PFSK-1 (cell line): ENCODE measurements around the gene COL18A1.

ENCODE experiments used
- FOXP2 ChIP-seq: optimal IDR thresholded peaks from 2 replicates; pipeline ENCODE3; 2011; ENCODE audit warnings: borderline replicate concordance, control low read depth, inconsistent platforms; ENCODE audit not compliant: insufficient read depth; ENCODE audit errors: extremely low read length, extremely low read depth
- POLR2AphosphoS5 ChIP-seq: IDR thresholded peaks from 2 replicates; pipeline ENCODE4 v1.6.1; 2012; ENCODE audit warnings: low read depth, mild to moderate bottlenecking, control low read depth, low read length, moderate library complexity
- SIN3A ChIP-seq: IDR thresholded peaks from 2 replicates; pipeline ENCODE4 v1.6.1; 2012; ENCODE audit warnings: mild to moderate bottlenecking, low read length, moderate library complexity, borderline replicate concordance; ENCODE audit not compliant: insufficient read depth
- TAF1 ChIP-seq: IDR thresholded peaks from 2 replicates; pipeline ENCODE4 v1.6.1; 2012; ENCODE audit warnings: low read length, control low read depth, borderline replicate concordance; ENCODE audit not compliant: insufficient read depth
- TF ChIP-seq, protein P1 (sequence below), 2 experiments: IDR thresholded peaks; 2 replicates each; pipeline versions ENCODE4 v1.6.1 to v1.8.0; 2011 to 2012; ENCODE audit warnings: low read depth in 2 of 2, low read length in 2 of 2, control low read depth in 1 of 2, inconsistent platforms in 1 of 2, mild to moderate bottlenecking in 1 of 2, moderate library complexity in 1 of 2; ENCODE audit not compliant: insufficient read depth in 1 of 2

The COL18A1 gene

DNA sequence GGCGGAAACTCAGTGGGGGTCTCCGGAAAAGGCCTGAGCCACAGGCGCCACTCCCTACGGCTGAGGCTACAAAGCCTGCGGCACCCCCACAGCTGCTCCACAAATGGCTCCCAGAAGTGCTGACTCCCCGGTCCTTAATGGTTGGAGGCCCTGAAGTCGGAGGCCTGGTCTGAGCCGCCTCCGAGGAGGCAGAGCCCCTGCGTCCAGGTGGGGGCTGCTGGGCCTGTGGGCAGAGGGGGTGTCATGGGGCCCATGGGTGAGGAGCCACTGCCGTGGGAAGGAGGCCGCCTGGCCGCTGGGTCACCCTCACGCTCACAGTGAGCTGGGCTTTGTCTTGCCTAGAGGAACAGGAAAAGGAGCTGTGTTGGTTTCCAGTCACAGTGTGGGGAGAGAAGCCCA is 12.4 kb upstream of the COL18A1 start:
- TF ChIP-seq POLR2AphosphoS5 (no peak), FOXP2 (no peak), TAF1 (no peak), SIN3A (no peak)
- TF ChIP-seq, protein P1, sequence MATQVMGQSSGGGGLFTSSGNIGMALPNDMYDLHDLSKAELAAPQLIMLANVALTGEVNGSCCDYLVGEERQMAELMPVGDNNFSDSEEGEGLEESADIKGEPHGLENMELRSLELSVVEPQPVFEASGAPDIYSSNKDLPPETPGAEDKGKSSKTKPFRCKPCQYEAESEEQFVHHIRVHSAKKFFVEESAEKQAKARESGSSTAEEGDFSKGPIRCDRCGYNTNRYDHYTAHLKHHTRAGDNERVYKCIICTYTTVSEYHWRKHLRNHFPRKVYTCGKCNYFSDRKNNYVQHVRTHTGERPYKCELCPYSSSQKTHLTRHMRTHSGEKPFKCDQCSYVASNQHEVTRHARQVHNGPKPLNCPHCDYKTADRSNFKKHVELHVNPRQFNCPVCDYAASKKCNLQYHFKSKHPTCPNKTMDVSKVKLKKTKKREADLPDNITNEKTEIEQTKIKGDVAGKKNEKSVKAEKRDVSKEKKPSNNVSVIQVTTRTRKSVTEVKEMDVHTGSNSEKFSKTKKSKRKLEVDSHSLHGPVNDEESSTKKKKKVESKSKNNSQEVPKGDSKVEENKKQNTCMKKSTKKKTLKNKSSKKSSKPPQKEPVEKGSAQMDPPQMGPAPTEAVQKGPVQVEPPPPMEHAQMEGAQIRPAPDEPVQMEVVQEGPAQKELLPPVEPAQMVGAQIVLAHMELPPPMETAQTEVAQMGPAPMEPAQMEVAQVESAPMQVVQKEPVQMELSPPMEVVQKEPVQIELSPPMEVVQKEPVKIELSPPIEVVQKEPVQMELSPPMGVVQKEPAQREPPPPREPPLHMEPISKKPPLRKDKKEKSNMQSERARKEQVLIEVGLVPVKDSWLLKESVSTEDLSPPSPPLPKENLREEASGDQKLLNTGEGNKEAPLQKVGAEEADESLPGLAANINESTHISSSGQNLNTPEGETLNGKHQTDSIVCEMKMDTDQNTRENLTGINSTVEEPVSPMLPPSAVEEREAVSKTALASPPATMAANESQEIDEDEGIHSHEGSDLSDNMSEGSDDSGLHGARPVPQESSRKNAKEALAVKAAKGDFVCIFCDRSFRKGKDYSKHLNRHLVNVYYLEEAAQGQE (IDR thresholded peaks at IDR 0.05; ENCODE audit: insufficient read depth in 1 of 2, low read depth in 2 of 2, low read length in 2 of 2), result no peak

DNA sequence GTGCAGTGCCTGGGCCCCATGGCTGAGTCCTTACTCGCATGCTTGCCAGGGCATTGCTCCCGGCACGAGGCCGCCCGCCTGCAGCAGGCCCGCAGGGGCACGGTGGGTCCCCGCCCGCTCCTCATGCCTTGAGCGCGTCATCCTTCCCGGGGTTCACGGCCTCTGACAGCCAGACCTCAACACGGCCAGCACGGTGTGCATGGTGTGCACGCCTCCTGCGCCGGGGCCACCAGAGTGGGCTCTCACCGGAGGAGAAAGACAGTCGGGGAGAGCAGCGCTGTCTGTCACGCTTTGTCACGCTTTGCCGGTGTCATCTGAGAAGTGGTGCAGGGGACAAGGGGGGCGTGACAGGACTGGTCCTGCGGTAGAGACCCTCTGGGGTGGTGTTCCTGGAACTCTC is 11.9 kb upstream of the COL18A1 start:
- TF ChIP-seq TAF1 (no peak), SIN3A (no peak), POLR2AphosphoS5 (no peak), FOXP2 (no peak)
- TF ChIP-seq, protein P1 (IDR thresholded peaks at IDR 0.05; ENCODE audit: insufficient read depth in 1 of 2, low read depth in 2 of 2, low read length in 2 of 2), result no peak

DNA sequence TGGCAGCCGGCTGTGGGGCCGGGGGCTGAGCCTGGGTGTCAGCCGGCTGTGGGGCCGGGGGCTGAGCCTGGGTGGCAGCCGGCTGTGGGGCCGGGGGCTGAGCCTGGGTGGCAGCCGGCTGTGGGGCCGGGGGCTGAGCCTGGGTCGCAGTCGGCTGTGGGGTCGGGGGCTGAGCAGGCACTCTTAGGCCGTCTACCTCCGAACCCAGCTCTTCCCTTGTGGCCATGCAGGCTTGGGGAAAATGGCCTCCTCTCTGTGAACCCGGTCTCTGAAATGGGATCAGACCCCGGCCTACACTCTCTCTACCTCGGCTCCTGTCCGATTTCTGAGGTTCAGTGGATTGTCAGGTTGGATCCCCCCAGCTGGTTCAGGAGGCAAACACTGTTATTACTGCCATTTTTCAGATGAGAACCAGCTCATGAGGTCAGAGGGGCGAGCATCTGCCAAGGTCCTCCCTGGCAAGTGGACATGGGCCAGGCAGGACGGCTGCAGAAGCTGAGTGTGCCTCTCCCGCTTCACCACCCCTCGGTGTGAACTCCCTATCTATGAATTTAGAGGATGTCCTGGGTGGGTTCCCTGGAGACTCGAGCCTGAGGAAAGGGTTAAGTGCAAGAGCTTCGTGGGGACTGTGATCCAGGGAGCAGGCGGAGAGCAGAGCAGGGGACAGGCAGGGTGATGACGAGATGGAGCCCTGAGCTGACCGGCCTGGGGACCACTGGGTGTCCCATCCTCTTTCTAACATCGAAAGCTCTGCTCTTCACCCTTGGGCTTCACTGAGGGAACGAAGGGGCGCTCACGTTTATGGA is 10.9 kb upstream of the COL18A1 start:
- TF ChIP-seq SIN3A (no peak), FOXP2 (no peak), TAF1 (no peak), POLR2AphosphoS5 (no peak)
- TF ChIP-seq, protein P1 (IDR thresholded peaks at IDR 0.05; ENCODE audit: insufficient read depth in 1 of 2, low read depth in 2 of 2, low read length in 2 of 2), result no peak

DNA sequence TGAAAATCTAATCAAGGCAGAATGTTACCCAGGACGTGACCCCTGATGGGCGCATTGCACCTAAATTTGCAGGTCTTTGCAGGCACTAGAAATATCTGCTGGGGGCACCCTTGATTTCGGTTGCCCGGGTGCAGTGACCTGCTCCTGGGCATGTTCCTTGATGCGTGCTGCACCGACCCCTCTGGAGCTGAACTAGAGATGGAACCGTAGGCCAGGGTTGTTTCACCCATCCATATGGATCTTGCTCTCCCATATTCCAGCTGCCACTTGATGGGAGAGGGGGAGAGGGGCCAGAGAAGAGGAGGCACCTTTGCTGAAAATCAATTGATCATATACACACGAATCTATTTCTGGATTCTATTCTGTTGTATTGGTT is 8.4 kb upstream of the COL18A1 start:
- TF ChIP-seq SIN3A (no peak), TAF1 (no peak), POLR2AphosphoS5 (no peak), FOXP2 (no peak)
- TF ChIP-seq, protein P1 (IDR thresholded peaks at IDR 0.05; ENCODE audit: insufficient read depth in 1 of 2, low read depth in 2 of 2, low read length in 2 of 2), result no peak
